ENCODE measurements around the gene GET4. TPM values are rescaled to one million over a fixed set of nuclear protein-coding genes. Genes with fewer than 3 reads are reported as not detected.

Gene GET4
- total RNA-seq, 6 experiments from 2014 or later, result 15.6 to 38.3 (median 28.3) TPM

- no peaks in the 10 kb centered on the region for H3K9me3 ChIP-seq
- WGBS (ENCODE audit: insufficient coverage, low coverage, low lambda C conversion rate, missing lambda C conversion rate), result 4% methylated on average over 42 of the region's 47 CpGs
- H3K27ac ChIP-seq, result peak overlapping the region; percentile 24 to 82 (median 80)
- DNase-seq, result peak in 2 of 3 donors; percentile 61 to 65
- H3K27me3 ChIP-seq, result no peaks in the 10 kb centered on the region
- H3K4me3 ChIP-seq, result peak overlapping the region; percentile 73 to 94 (median 76)
- peaks cover 0 to 50% (median 21%) of the 10 kb centered on the region in 4 donors for H3K4me1 ChIP-seq
- intact Hi-C loops (cut with DNase I), result no loop called here
- ATAC-seq, result peak in 2 of 4 donors; percentile 1 to 11
- H3K36me3 ChIP-seq, result peaks cover 0 to 3% (median under 1%) of the 10 kb centered on the region in 4 donors
- TF ChIP-seq, protein P1, sequence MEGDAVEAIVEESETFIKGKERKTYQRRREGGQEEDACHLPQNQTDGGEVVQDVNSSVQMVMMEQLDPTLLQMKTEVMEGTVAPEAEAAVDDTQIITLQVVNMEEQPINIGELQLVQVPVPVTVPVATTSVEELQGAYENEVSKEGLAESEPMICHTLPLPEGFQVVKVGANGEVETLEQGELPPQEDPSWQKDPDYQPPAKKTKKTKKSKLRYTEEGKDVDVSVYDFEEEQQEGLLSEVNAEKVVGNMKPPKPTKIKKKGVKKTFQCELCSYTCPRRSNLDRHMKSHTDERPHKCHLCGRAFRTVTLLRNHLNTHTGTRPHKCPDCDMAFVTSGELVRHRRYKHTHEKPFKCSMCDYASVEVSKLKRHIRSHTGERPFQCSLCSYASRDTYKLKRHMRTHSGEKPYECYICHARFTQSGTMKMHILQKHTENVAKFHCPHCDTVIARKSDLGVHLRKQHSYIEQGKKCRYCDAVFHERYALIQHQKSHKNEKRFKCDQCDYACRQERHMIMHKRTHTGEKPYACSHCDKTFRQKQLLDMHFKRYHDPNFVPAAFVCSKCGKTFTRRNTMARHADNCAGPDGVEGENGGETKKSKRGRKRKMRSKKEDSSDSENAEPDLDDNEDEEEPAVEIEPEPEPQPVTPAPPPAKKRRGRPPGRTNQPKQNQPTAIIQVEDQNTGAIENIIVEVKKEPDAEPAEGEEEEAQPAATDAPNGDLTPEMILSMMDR (IDR thresholded peaks at IDR 0.05), result no peak
- TF ChIP-seq POLR2A (IDR thresholded peaks at IDR 0.05), result no peak
These were observed 1.2 kb downstream of the GET4 start for GRCh38 chr7:877312-878232.

DNA sequence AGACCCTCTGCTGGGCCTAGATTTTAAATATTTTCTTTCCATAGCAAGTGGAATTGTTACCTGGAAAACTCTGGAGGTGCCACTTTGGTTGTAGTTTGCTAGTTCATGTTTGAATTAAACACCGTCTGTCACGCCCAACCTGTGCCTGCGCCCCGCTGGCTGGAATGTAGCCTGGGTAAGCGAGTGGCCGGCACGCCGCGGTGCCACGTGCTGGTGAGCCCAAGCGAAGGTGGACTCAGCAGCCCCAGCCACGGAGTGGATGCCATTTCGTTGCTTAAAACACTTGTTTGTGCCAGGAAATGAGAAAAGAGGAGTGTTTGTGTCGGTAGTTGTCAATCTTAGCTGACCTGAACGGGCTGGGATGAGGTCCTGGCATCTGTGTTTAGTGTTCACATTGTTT, 2.7 kb downstream of the GET4 start:
- peak overlapping the region in 1 of 3 donors; percentile 73 for H3K4me3 ChIP-seq
- peaks cover 0 to 45% (median 21%) of the 10 kb centered on the region in 4 donors for H3K4me1 ChIP-seq
- WGBS (ENCODE audit: insufficient coverage, low coverage, low lambda C conversion rate, missing lambda C conversion rate), result 39% methylated on average over 14 of the region's 15 CpGs
- no peaks in the 10 kb centered on the region for H3K9me3 ChIP-seq
- H3K36me3 ChIP-seq, result no peaks in the 10 kb centered on the region
- ATAC-seq (peak in 3 of 4 donors; percentile 47 to 60 (median 52)), DNase-seq (peak in 2 of 3 donors; percentile 84 to 91)
- H3K27me3 ChIP-seq, result no peaks in the 10 kb centered on the region
- intact Hi-C loops (cut with DNase I), result no loop called here
- H3K27ac ChIP-seq, result peak overlapping the region in 2 of 3 donors; percentile 45 to 80
- TF ChIP-seq POLR2A (IDR thresholded peaks at IDR 0.05), result peak; percentile 54
- TF ChIP-seq, protein P1 (IDR thresholded peaks at IDR 0.05), result no peak

DNA sequence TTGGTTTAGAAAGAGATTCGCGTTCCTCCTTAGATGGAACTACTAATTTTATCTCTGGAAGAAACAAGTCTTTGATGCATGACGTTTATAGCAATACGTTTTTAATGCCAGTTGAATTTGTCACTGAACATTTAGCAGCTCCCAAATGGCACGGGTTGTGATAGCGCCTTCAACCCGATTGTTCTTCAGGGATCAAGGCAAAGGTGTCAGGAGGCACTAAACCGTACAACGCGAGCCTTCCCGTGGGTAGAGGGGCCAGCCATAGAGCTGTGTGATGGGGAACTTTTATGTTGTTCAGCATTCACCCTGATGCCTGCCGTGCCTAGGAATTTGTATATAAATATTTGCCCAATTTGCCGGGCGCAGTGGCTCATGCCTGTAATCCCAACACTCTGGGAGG, 3.4 kb downstream of the GET4 start:
- 66% methylated on average over 14 of the region's 14 CpGs for WGBS (ENCODE audit: insufficient coverage, low coverage, low lambda C conversion rate, missing lambda C conversion rate)
- Histone ChIP-seq H3K36me3 (no peaks in the 10 kb centered on the region), H3K27me3 (no peaks in the 10 kb centered on the region), H3K27ac (peak overlapping the region in 2 of 3 donors; percentile 57 to 80), H3K9me3 (no peaks in the 10 kb centered on the region), H3K4me3 (no peak overlapping the region), H3K4me1 (peaks cover 0 to 48% (median 21%) of the 10 kb centered on the region in 4 donors)
- DNase-seq (peak in 1 of 3 donors; percentile 42), ATAC-seq (no peak)
- intact Hi-C loops (cut with DNase I), result loop anchor here in 1 of 2 donors (10.0 kb wide), 1 partner anchor 555 kb away; no protein-coding TSS in a partner anchor
- TF ChIP-seq, protein P1 (IDR thresholded peaks at IDR 0.05), result no peak

DNA sequence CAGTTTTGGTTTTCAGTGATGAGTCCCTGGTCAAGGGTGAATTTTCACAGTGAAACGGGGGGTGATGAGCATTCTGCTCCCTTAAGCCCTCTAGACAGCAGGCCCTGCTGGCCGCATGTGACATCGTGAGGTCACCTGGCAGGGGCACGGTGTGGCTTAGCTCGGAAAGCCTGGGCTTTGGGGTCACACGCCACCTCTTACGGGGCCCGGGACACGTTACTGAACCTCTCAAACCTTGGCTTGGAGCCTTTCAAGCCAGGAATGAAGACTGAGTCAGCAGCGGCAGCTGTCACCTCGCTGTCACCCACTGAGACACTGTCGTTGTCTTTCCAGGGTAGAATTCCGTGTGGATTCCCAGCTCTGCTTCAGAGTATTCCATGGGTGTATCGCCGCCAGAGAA, 4.1 kb downstream of the GET4 start:
- H3K4me3 ChIP-seq, result no peak overlapping the region
- H3K27me3 ChIP-seq, result no peaks in the 10 kb centered on the region
- H3K4me1 ChIP-seq, result peaks cover 0 to 55% (median 21%) of the 10 kb centered on the region in 4 donors
- ATAC-seq, result peak in 1 of 4 donors; percentile 2
- peak overlapping the region in 2 of 3 donors; percentile 57 to 80 for H3K27ac ChIP-seq
- intact Hi-C loops (cut with DNase I), result loop anchor here in 1 of 2 donors (10.0 kb wide), 1 partner anchor 556 kb away; no protein-coding TSS in a partner anchor
- peak in 2 of 3 donors; percentile 49 to 55 for DNase-seq
- H3K9me3 ChIP-seq, result no peaks in the 10 kb centered on the region
- H3K36me3 ChIP-seq, result no peaks in the 10 kb centered on the region
- TF ChIP-seq, protein P1 (IDR thresholded peaks at IDR 0.05), result no peak
- no peak for TF ChIP-seq POLR2A (IDR thresholded peaks at IDR 0.05)
- WGBS (ENCODE audit: insufficient coverage, low coverage, low lambda C conversion rate, missing lambda C conversion rate), result 23% methylated on average over 11 of the region's 15 CpGs

All from right lobe of liver (tissue), 6 donors.